A673 (cell line): ENCODE data around the gene HAL.

Experiments
- CTCF ChIP-seq: fragments of 300-800, 200-600 bp; sonication (generic); conservative IDR thresholded peaks from 2 replicates; pipeline ENCODE4 v1.5.1; 2017; ENCODE audit warnings: low read depth, mild to moderate bottlenecking, antibody characterized with exemption, low read length, moderate library complexity, mixed read lengths
- EZH2 ChIP-seq: fragments of 200-600 bp; sonication (generic); IDR thresholded peaks from 2 replicates; pipeline ENCODE4 v1.6.1; 2017; ENCODE audit warnings: borderline replicate concordance, low read depth, mild to moderate bottlenecking, mixed read lengths, antibody characterized with exemption, low read length; ENCODE audit not compliant: poor library complexity, severe bottlenecking

DNA sequence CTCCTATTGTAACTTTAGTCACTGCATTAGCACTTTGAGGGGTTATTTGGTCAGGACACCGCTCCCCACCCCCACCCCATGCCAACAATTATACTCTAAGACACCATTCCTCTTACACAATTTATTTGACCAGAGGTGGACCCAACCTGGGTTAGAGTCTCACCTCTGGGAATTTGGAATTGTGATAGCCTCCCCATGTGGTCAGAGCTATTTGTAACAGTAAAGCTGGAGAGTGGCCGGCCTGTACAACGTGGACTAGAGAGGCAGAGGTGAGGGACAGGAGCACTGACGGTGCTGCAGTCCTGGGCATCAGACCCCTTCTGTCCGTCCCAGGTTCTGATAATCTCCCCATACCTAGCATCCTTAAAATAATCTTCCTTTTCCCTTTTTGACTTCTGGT is 3.3 kb upstream of the HAL start:
- TF ChIP-seq CTCF (no peak), EZH2 (no peak)
